H1 (cell line): ENCODE data around the gene ACBD6.

Experiments
- CHD2 ChIP-seq: IDR thresholded peaks from 2 replicates; pipeline ENCODE4 v1.6.1; 2012; ENCODE audit warnings: low read length, improper control_type of control experiment
- CTCF ChIP-seq, 3 experiments: IDR thresholded peaks; 1 replicate in 2 of 3; 2 replicates in 1 of 3; pipeline versions ENCODE4 v1.5.1 to v1.6.1; 2011; ENCODE audit warnings: low read length in 3 of 3, mild to moderate bottlenecking in 3 of 3, inconsistent platforms in 2 of 3, low read depth in 1 of 3, moderate library complexity in 1 of 3; ENCODE audit not compliant: insufficient read depth in 1 of 3; ENCODE audit errors: control extremely low read depth in 1 of 3
- EP300 ChIP-seq, 2 experiments: IDR thresholded peaks; 1 replicate in 1 of 2; 2 replicates in 1 of 2; pipeline ENCODE4 v1.6.1; 2011 to 2012; ENCODE audit warnings: low read depth in 2 of 2, low read length in 2 of 2, mild to moderate bottlenecking in 2 of 2, borderline replicate concordance in 1 of 2, inconsistent platforms in 1 of 2, moderate library complexity in 1 of 2
- EZH2 ChIP-seq: fragments of 200-600 bp; sonication (generic); IDR thresholded peaks from 2 replicates; pipeline ENCODE4 v1.7.1; 2012; ENCODE audit warnings: low read depth, mild to moderate bottlenecking, moderate library complexity, low read length, inconsistent platforms; ENCODE audit not compliant: severe bottlenecking
- FOSL1 ChIP-seq: IDR thresholded peaks from 2 replicates; pipeline ENCODE4 v1.6.1; 2011; ENCODE audit warnings: mild to moderate bottlenecking, low read depth, low read length, moderate library complexity; ENCODE audit not compliant: insufficient read depth
- KDM4A ChIP-seq: IDR thresholded peaks from one replicate; pipeline ENCODE4 v1.7.1; 2012; ENCODE audit warnings: low read depth, mild to moderate bottlenecking, moderate library complexity, low read length, inconsistent platforms; ENCODE audit not compliant: severe bottlenecking
- NRF1 ChIP-seq: IDR thresholded peaks from 2 replicates; pipeline ENCODE4 v1.6.1; 2011; ENCODE audit warnings: mild to moderate bottlenecking, low read depth, low read length, improper control_type of control experiment
- POLR2AphosphoS5 ChIP-seq: IDR thresholded peaks from 2 replicates; pipeline ENCODE4 v1.6.1; 2011; ENCODE audit warnings: low read depth, low read length
- RFX5 ChIP-seq: IDR thresholded peaks from 2 replicates; pipeline ENCODE4 v1.6.1; 2011; ENCODE audit warnings: low read depth, low read length, improper control_type of control experiment, borderline replicate concordance
- RXRA ChIP-seq: IDR thresholded peaks from 2 replicates; pipeline ENCODE4 v1.6.1; 2011; ENCODE audit warnings: low read depth, mild to moderate bottlenecking, low read length, moderate library complexity; ENCODE audit not compliant: insufficient read depth
- SUZ12 ChIP-seq: fragments of 200-600 bp; sonication (generic); IDR thresholded peaks from 2 replicates; pipeline ENCODE4 v1.6.1; 2012; ENCODE audit warnings: mild to moderate bottlenecking, inconsistent platforms, low read length, moderate library complexity, mixed read lengths
- YY1 ChIP-seq: IDR thresholded peaks from 2 replicates; pipeline ENCODE4 v1.6.1; 2011; ENCODE audit warnings: low read depth, mild to moderate bottlenecking, low read length

GRCh38 chr1:180327089-180327488 lies 175.3 kb downstream of the ACBD6 start:
- no peak for TF ChIP-seq KDM4A
- no peak for TF ChIP-seq EZH2
- TF ChIP-seq RXRA = no peak
- no peak for TF ChIP-seq SUZ12
- TF ChIP-seq POLR2AphosphoS5 = no peak
- no peak for TF ChIP-seq CTCF (IDR thresholded peaks at IDR 0.05; ENCODE audit: control extremely low read depth in 1 of 3, insufficient read depth in 1 of 3, low read depth in 1 of 3, low read length in 3 of 3)
- no peak for TF ChIP-seq CHD2
- no peak for TF ChIP-seq RFX5
- no peak for TF ChIP-seq FOSL1
- TF ChIP-seq EP300 (IDR thresholded peaks at IDR 0.05; ENCODE audit: borderline replicate concordance in 1 of 2, low read depth in 2 of 2, low read length in 2 of 2) = no peak
- TF ChIP-seq YY1 = no peak
- no peak for TF ChIP-seq NRF1
